Measurements from ENCODE around the gene YWHAE.
"Not testable (repeated sequence)": the region's sequence is repeated elsewhere in the genome, so short reads cannot be mapped to it uniquely, and the experiment has no call there.

YWHAE gene

GRCh38 chr17:1399679-1400512 is at the start of gene YWHAE:
YWHAE (minus strand) TSS chr17:1400222; CDS start chr17:1400110, 112 bp downstream.
- DNase-seq: peak; percentile 99

- no peak for DNase-seq
These were observed 49.5 kb upstream of the YWHAE start for GRCh38 chr17:1449412-1449967.

- no peak for DNase-seq
These were observed 47.0 kb upstream of the YWHAE start for GRCh38 chr17:1447052-1447451.

GRCh38 chr17:1446201-1446600 is 46.2 kb upstream of the YWHAE start:
- DNase-seq: no peak

GRCh38 chr17:1445695-1446094 is 45.7 kb upstream of the YWHAE start:
- not testable (repeated sequence) for DNase-seq

GRCh38 chr17:1442721-1443120 is 42.7 kb upstream of the YWHAE start:
- DNase-seq: not testable (repeated sequence)

GRCh38 chr17:1442187-1442586 is 42.2 kb upstream of the YWHAE start:
- DNase-seq: no peak

- DNase-seq: no peak
These were observed 40.9 kb upstream of the YWHAE start for GRCh38 chr17:1440921-1441320.

- DNase-seq: peak; percentile 62
These were observed 38.6 kb upstream of the YWHAE start for GRCh38 chr17:1438593-1439083.

- no peak for DNase-seq
These were observed 35.3 kb upstream of the YWHAE start for GRCh38 chr17:1435326-1435725.

GRCh38 chr17:1434150-1434549 is 34.1 kb upstream of the YWHAE start:
- DNase-seq: no peak

- no peak for DNase-seq
These were observed 31.6 kb upstream of the YWHAE start for GRCh38 chr17:1431631-1432104.

GRCh38 chr17:1423456-1424135 is 23.6 kb upstream of the YWHAE start:
- no peak for DNase-seq

- no peak for DNase-seq
These were observed 22.9 kb upstream of the YWHAE start for GRCh38 chr17:1422885-1423284.

- DNase-seq: no peak
These were observed 21.4 kb upstream of the YWHAE start for GRCh38 chr17:1421470-1421869.

- DNase-seq: no peak
These were observed 21.0 kb upstream of the YWHAE start for GRCh38 chr17:1420981-1421380.

GRCh38 chr17:1420163-1420562 is 20.1 kb upstream of the YWHAE start:
- DNase-seq: no peak

GRCh38 chr17:1418476-1418875 is 18.5 kb upstream of the YWHAE start:
- DNase-seq: not testable (repeated sequence)

- no peak for DNase-seq
These were observed 16.4 kb upstream of the YWHAE start for GRCh38 chr17:1416414-1416813.

GRCh38 chr17:1414634-1415033 is 14.6 kb upstream of the YWHAE start:
- no peak for DNase-seq

GRCh38 chr17:1414001-1414574 is 14.1 kb upstream of the YWHAE start:
- no peak for DNase-seq

GRCh38 chr17:1413281-1413791 is 13.3 kb upstream of the YWHAE start:
- DNase-seq: no peak

Measured in islet precursor cell (in vitro differentiated cells).